Neuron (in vitro differentiated cells): Measurements from ENCODE around the gene KIAA1614.
"Not testable (repeated sequence)": the region's sequence is repeated elsewhere in the genome, so short reads cannot be mapped to it uniquely, and the experiment has no call there.

Experiments
- H2AFZ ChIP-seq: one replicate; pipeline ENCODE4 v1.6.1; 2013; ENCODE audit warnings: low read depth, mild to moderate bottlenecking, inconsistent platforms, low read length, moderate library complexity
- H3K27me3 ChIP-seq: one replicate; pipeline ENCODE4 v1.6.1; 2013; ENCODE audit warnings: low read length; ENCODE audit not compliant: insufficient read depth
- H3K36me3 ChIP-seq: one replicate; pipeline ENCODE4 v1.6.1; 2013; ENCODE audit warnings: low read length; ENCODE audit not compliant: insufficient read depth
- H3K4me1 ChIP-seq: one replicate; pipeline ENCODE4 v1.6.1; 2013; ENCODE audit warnings: low read length; ENCODE audit not compliant: insufficient read depth
- H3K4me3 ChIP-seq: 2 replicates; pipeline ENCODE4 v1.5.1; 2013; ENCODE audit warnings: mild to moderate bottlenecking, low read length, moderate library complexity
- H3K9me3 ChIP-seq: one replicate; pipeline ENCODE4 v1.6.1; 2013; ENCODE audit warnings: low read length

KIAA1614 gene

GRCh38 chr1:180954005-180954800 lies 41.5 kb downstream of the KIAA1614 start:
- Histone ChIP-seq H3K9me3 (peaks cover 4% of the 10 kb centered on the region), H3K4me3 (no peak overlapping the region), H3K4me1 (no peaks in the 10 kb centered on the region), H2AFZ (no peak overlapping the region), H3K36me3 (peaks cover 37% of the 10 kb centered on the region), H3K27me3 (no peaks in the 10 kb centered on the region)

GRCh38 chr1:180954801-180955165 lies 42.1 kb downstream of the KIAA1614 start:
- Histone ChIP-seq H3K4me1 (no peaks in the 10 kb centered on the region), H3K9me3 (peaks cover 4% of the 10 kb centered on the region), H3K36me3 (peaks cover 40% of the 10 kb centered on the region), H2AFZ (no peak overlapping the region), H3K27me3 (no peaks in the 10 kb centered on the region), H3K4me3 (no peak overlapping the region)

- H2AFZ ChIP-seq: no peak overlapping the region
- peaks cover 33% of the 10 kb centered on the region for H3K36me3 ChIP-seq
- H3K4me3 ChIP-seq: no peak overlapping the region
- H3K27me3 ChIP-seq: no peaks in the 10 kb centered on the region
- H3K9me3 ChIP-seq: peaks cover 8% of the 10 kb centered on the region
- H3K4me1 ChIP-seq: no peaks in the 10 kb centered on the region
These were observed 43.4 kb downstream of the KIAA1614 start for GRCh38 chr1:180956028-180956640.

GRCh38 chr1:180959620-180960019 lies 46.9 kb downstream of the KIAA1614 start:
- H2AFZ ChIP-seq, H3K27me3 ChIP-seq, H3K4me3 ChIP-seq, H3K4me1 ChIP-seq: not testable (repeated sequence)
- Histone ChIP-seq H3K9me3 (peaks cover 12% of the 10 kb centered on the region), H3K36me3 (peaks cover 35% of the 10 kb centered on the region)

GRCh38 chr1:180961622-180962021 lies 48.9 kb downstream of the KIAA1614 start:
- peaks cover 40% of the 10 kb centered on the region for H3K36me3 ChIP-seq
- H3K27me3 ChIP-seq: no peaks in the 10 kb centered on the region
- H3K4me3 ChIP-seq: no peak overlapping the region
- H3K9me3 ChIP-seq: peaks cover 12% of the 10 kb centered on the region
- H3K4me1 ChIP-seq: no peaks in the 10 kb centered on the region
- no peak overlapping the region for H2AFZ ChIP-seq

GRCh38 chr1:180962178-180962577 lies 49.5 kb downstream of the KIAA1614 start:
- H3K27me3 ChIP-seq: no peaks in the 10 kb centered on the region
- H3K4me1 ChIP-seq: no peaks in the 10 kb centered on the region
- H3K9me3 ChIP-seq: peaks cover 12% of the 10 kb centered on the region
- H3K36me3 ChIP-seq: peaks cover 39% of the 10 kb centered on the region
- H3K4me3 ChIP-seq: no peak overlapping the region
- no peak overlapping the region for H2AFZ ChIP-seq

- H3K4me3 ChIP-seq: no peak overlapping the region
- H2AFZ ChIP-seq: no peak overlapping the region
- H3K4me1 ChIP-seq: no peaks in the 10 kb centered on the region
- peaks cover 10% of the 10 kb centered on the region for H3K9me3 ChIP-seq
- H3K27me3 ChIP-seq: no peaks in the 10 kb centered on the region
- H3K36me3 ChIP-seq: peaks cover 28% of the 10 kb centered on the region
These were observed 51.4 kb downstream of the KIAA1614 start for GRCh38 chr1:180964056-180964455.

- Histone ChIP-seq H3K4me1 (no peaks in the 10 kb centered on the region), H2AFZ (no peak overlapping the region), H3K4me3 (no peak overlapping the region), H3K9me3 (peaks cover 10% of the 10 kb centered on the region), H3K27me3 (no peaks in the 10 kb centered on the region), H3K36me3 (peaks cover 26% of the 10 kb centered on the region)
These were observed 51.9 kb downstream of the KIAA1614 start for GRCh38 chr1:180964595-180964994.

- peaks cover 37% of the 10 kb centered on the region for H3K36me3 ChIP-seq
These were observed 53.6 kb downstream of the KIAA1614 start for GRCh38 chr1:180966312-180966711.

GRCh38 chr1:180966744-180967536 lies 54.2 kb downstream of the KIAA1614 start:
- no peak overlapping the region for H3K4me3 ChIP-seq
- H3K36me3 ChIP-seq: peaks cover 42% of the 10 kb centered on the region
- H3K4me1 ChIP-seq: no peaks in the 10 kb centered on the region
- no peaks in the 10 kb centered on the region for H3K27me3 ChIP-seq
- H2AFZ ChIP-seq: no peak overlapping the region
- H3K9me3 ChIP-seq: peaks cover under 1% of the 10 kb centered on the region

More at GRCh38 chr1:180966312-180966711, 53.6 kb downstream of the KIAA1614 start:
- Histone ChIP-seq H3K4me1 (no peaks in the 10 kb centered on the region), H3K27me3 (no peaks in the 10 kb centered on the region), H3K9me3 (peaks cover 4% of the 10 kb centered on the region), H3K4me3 (no peak overlapping the region), H2AFZ (no peak overlapping the region)

- H2AFZ ChIP-seq: no peak overlapping the region
- no peaks in the 10 kb centered on the region for H3K27me3 ChIP-seq
- H3K4me1 ChIP-seq: no peaks in the 10 kb centered on the region
- H3K36me3 ChIP-seq: peaks cover 46% of the 10 kb centered on the region
- H3K4me3 ChIP-seq: no peak overlapping the region
- no peaks in the 10 kb centered on the region for H3K9me3 ChIP-seq
These were observed 54.9 kb downstream of the KIAA1614 start for GRCh38 chr1:180967558-180967957.

- H3K27me3 ChIP-seq, H3K9me3 ChIP-seq, H2AFZ ChIP-seq, H3K4me3 ChIP-seq, H3K4me1 ChIP-seq: not testable (repeated sequence)
- peaks cover 58% of the 10 kb centered on the region for H3K36me3 ChIP-seq
These were observed 56.1 kb downstream of the KIAA1614 start for GRCh38 chr1:180968834-180969233.

GRCh38 chr1:180969434-180969833 lies 56.7 kb downstream of the KIAA1614 start:
- Histone ChIP-seq H2AFZ (no peak overlapping the region), H3K27me3 (no peaks in the 10 kb centered on the region), H3K36me3 (peaks cover 64% of the 10 kb centered on the region), H3K4me1 (no peaks in the 10 kb centered on the region), H3K4me3 (no peak overlapping the region), H3K9me3 (no peaks in the 10 kb centered on the region)
